ENCODE measurements around the gene ATP2B2.

Gene ATP2B2

DNA sequence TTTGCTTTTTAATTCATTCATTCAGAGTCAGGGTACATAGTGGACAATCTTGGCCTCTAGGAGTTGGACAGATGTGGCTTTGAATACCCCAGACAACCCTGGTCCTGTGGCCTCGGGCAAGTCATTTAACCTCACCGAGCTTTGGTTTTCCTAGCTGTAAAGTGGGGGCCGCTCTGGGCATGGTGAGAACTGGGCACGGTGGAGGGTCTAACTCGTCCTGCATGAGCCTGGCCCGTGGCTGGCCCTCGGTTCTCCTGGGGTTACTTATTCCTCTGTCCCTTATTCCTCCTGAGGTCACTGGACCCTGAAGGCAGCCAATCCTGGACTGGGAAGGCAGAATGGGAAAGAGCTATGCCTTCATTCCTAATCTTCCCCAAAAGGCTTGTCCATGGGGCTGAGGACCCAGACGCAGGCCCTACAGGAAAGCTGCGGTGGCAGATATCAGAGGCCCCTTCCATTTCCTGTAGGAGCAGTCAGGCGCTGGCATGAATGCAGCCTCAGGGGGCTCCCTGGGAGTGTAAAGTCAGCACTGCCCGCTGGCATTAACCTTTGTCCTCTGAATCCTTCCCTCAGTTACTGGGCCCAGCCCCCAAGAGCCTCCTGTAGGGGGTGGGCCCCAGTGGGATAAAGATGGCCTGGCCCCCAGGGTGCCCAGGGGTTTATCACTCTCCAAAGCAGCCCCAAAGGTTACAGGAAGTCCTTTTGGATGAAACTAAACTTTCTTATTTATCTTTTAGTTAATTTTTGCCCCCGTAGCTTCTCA, 166.6 kb downstream of the ATP2B2 start:
- DNase-seq, result no peak

DNA sequence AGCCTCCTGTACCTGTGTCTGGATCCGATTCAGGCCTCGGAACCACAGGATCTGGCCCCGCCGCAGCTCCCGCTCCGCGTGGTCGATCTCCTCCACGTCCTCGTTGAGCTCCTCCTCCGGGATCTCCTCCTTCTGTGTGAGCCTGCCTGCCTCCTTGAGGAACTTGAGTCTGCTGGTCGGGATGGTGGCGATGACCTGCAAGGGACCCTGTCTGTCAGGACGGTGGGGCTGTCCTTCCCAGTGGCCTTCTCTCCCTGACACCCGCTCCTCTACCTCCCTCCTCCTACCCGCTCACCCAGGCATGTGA, 167.3 kb downstream of the ATP2B2 start:
- DNase-seq, result no peak

DNA sequence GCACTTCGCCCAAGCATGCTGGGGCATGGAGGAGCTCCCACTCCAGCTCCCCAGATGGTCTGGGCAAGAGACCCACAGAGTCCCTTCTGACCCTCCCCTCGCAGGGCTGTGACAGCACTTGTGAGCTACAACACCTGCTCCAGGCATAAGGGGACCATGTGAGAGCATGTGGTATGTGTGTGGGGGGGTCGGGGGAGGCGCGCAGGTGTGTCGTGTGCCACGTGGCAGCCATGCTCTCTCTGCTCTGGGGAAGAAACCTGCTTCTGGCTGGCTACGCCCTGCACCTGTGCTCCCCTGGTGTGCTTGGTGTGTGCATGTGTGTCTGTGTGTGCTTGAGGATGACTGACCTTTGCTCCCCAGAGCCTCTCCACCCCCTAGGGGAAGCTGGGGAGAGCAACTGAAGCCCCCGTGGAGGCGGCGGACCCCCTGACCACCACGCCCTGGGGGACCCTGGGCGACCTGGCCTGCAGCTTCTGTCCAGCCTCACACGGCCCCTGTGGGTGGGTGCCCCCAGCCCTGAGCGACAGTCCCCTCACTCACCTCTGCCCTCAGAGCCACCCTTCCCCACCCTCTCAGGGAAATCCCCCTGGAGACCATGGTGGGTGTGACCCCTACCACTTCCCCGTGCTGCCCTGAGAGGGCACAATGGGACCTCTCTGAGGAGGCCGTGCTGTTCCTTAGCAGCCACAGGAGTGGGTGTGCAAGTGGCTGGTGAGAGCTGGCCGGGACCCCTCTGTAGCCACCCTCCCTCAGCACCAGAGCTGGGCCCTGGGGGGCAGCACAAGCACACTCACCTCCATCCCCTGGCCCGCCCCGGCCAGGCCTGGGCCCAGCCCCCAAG, 167.8 kb downstream of the ATP2B2 start:
- no peak for DNase-seq

DNA sequence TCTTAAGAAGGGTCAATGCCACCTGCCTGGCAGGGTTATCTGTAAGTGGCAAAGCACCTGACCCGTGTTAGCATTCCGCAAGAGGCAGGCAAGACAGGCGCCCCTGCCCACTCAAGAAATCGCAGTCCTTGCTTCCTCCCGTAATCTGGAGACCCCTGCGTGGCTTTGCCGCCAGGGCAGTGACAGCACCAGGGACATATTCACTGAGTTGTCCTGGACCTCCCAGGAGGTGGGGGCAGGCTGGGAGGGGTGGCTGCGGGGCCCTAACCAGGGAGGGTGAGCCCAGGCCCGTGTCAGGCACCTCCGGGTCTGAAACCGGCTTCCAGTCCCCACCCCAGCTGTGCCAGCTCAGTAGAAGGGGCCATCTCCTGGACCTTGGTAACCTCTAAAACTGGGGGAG, 168.6 kb downstream of the ATP2B2 start:
- DNase-seq, result no peak

DNA sequence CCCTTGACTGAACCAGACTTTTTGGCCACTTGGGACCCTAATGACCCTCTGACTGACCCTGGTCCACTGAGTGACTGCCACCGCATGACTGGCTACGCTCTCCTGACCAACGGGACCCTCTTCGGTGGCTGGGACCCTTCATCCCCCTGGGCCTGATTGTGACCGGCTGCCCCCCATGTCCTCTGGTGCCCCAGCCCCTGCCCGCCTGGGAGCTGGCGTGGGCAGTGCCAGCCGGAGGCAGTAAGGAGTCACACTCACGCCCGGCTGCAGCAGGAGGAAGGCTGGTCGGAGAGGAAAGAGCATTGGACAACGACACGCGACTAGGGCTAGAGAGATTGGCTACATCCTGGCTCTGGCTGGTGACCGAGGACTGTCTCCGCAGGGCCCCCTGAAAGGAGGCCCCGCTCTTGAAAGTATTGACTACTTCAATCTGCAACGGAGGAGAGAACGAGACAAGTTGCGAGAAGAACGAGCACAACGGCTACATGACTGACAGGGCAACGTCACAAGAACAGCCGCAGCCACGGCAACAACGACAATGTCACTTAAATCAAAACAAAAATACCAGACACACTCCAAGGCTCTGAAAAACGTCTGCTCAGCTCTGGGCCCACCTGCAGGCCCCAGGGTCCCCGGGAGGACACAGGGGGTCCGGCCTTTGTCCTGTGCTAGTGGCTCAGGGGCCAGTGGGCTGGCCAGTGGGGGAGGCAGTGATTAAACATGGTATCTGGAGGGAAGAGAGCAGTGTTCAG, 169.3 kb downstream of the ATP2B2 start:
- DNase-seq, result no peak

DNA sequence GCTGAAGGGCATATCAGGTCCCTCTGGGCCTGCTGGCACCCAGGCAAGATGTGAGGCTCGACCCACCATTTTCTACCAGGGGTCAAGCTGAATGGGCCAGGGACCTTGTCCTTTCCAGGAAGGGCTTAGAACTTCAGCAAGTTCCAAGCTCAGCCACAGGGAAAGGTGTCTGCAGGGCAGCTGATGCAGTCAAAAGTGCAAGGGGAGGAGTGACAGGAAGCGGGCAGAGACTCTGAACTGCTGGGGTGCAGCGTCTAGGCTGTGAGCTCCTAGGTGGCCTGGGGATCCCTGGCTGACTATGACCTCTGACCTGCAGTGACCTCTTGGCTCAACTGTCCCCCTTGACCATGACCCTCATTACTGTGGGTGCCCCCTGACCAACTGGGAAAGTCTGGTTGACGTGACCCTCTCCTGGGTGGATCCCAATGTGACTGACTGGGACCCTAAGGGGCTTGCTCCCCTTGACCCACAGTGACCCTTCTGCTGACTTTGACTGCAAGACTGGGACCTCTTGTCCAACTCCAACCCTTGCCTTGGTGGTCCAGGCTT, 170.1 kb downstream of the ATP2B2 start:
- no peak for DNase-seq

DNA sequence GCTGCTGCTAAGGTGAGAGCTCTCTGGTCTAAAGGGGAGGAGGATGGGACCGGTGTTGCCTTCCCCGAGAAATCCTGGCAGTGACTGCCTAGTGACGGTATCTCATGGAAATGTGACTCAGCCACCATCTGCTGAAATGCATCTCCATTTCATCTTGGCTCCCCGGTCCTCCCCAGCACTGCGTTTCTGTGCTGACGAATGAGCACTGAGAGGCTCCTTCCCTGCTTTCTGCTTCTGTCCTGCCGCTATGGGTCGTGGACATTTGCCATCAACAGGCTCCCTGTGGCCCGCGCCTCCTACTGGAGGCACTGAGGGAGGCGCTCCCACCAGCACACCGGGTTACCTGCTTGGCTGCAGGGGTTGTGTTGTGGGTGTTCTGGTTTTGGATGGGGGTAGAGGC, 170.9 kb downstream of the ATP2B2 start:
- no peak for DNase-seq

DNA sequence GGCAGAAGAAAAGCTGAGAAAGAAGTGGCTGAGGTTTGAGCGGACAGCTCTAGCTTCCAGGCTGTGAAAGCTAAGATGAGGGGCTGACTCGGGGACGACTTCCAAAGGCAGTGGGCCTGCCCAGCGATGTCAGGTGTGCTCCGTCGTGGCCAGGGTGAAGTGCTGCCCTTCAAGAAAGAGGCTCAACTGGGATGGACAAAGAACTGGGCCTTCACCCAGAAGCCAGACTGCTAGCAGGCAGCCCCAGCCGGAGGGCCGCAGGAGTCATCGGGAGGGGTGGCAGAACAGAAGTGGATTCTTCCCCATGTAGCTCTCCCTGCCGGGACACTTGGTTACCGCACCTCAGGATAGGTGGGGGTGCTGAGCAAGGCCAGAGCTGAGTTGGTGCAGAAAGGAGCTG, 171.3 kb downstream of the ATP2B2 start:
- DNase-seq, result no peak

DNA sequence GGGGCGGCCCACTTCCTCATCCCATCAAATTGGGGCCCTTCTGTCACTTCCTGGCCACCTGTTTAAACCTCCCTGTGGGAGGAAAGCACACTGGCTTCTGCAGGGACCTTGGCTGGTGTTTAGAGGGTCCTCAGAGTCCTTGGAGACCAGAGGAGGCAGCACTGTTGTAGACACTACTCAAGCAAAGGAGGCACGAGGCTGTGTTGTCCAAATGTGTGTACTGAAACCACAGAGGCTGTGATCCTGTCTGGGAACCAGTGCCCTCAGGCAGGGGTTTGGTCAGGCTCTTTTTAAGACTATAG, 172.1 kb downstream of the ATP2B2 start:
- DNase-seq, result no peak

DNA sequence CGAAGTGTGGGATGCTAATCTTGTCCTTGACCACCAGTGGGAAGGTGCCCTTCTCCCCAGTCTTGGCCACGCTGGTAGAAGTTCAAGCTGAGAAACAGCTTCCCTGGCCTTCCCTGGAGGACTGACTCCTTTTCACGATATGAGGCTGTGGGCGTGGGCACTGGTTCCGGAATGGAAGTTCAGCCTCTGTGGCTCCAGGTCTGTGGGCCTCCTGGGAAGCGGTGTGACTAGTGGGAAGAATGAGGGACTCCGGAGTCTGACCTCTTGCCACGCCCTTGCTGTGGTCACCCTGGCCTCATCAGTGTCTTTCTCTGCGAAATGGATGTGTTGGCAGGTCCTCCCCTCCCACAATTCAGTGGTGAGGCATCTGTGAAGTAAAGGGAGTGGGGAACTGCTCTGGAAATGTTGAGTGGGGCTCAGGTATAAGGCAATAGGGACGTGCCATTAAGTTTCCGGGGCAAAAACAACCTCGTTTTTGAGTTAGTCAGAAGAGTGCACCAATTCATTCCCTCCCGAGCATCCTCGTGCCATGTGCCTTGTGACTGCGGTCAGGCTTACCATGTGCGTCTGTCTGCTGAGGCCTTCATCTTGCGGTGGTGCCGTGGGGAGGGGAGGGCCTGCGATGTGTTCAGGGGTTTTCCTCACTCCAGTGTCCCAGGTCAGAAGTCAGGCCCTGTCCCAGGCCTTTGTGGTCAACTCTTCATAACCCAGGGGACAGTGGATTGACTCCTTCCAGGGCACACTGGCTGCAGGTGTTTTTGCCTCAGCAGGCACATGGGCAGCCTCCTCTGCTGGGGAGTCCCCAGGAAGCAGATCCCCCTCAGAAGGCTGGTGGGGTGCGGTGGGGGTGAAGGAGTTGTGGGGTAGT, 172.7 kb downstream of the ATP2B2 start:
- no peak for DNase-seq

DNA sequence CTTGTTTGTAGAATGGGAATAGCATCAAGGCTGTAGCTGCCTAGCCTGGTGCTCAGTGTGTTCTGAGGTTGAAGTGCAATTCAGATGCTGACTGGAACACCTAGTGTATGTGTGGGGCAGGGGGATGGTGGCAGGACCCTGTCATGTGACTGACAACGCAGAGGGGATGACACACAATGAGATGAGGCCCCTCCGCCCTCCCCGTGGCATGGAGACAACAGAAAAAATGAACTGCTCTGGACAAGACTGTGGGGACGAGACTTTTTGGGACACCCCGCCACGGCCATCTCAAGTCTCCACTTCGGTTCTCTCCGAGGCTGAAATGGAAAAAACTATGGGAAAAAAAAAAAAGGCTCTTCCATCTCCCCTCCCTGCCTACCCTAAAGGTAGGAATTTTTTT, 174.1 kb downstream of the ATP2B2 start:
- no peak for DNase-seq

DNA sequence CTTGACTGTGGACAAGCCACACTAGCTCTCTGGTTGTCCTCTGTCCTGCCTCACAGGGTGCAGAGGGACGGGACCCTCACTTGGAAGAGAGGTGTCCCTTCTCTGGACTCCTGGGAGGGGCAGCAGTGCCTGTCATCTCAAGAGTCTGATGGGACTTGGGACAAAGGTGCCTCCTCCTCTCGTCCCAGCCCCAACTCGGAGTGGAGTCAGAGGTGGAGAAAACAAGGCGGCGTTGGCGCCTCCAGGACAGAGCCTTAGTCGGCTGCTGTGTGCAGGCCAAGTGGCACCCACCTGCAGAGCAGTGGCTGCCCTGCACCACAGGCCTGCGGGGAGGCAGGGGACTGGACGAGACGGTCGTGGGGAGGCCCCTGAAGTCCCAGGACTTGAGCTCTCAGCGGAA, 175.1 kb downstream of the ATP2B2 start:
- no peak for DNase-seq

DNA sequence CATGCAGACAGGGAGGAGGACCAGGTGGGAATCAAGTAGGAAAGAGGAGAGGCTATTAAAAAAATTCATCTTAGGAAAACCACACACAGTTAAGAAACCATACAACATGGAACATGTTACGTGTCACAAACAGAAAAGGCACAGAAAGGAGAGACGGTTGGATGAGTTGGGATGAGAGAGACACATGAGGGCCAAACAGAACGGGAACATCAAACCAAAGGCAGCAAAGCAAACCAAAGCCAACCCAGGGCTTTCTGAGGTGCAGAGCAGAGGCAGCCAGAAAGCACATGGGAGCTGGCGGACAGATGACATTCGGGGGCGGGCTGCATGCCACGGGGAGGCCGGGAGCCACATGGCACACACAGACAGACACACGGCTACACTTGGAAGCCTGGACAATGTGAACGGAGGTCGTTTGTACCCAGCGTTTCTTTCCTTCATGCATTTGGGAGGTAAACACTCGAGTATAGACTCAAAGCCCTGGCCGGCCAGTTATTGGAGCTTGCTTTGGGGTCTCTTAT, 175.8 kb downstream of the ATP2B2 start:
- DNase-seq, result no peak

DNA sequence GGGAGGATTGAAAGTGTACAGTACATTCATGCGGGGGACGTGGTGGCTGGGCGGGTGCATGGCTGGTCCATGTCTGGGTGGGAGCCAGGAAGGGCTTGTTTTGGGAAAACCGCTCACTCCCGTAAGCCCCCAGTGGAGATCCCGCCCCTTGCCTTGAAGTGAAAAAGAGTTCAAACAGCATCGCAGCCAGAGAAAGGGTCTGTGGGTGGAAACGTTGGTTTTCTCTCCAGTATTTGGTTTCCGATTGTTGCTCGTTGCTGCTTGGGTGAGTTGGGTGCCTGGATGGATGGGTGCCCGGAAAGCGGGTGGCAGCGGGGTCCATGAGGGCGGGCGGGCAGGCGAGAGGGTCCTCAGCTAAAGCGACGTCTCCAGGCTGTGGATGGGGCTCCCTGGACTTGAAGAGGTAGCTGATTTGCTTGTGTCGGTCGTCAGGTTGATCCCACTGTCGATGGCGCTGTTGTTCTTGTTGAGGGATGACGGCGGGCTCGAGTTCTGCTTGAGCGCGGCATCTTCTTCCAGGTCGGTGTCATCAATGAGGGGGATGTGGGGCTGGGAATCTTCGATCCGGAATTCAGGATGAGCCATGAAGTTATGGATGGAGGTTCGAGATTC, 176.8 kb downstream of the ATP2B2 start:
- DNase-seq, result no peak

DNA sequence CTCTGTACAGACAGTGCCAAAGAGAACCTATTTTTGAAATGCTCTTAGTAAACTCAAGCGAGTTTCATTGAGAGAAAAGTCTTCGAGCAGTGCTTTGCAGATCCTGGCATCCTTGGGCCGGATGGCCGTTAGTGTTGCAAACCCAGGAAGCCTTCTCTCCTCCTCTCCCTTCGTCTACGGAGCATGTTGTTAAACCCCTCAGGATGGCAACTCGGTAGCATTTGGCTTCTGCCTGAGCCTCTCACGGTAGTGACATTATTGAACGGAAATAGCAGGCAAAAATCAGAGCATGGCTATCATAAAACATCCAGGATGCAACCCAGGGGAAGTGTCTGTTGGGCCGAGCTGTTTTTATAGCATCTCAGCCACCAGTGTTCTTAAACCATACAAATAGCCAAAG, 177.8 kb downstream of the ATP2B2 start:
- no peak for DNase-seq

DNA sequence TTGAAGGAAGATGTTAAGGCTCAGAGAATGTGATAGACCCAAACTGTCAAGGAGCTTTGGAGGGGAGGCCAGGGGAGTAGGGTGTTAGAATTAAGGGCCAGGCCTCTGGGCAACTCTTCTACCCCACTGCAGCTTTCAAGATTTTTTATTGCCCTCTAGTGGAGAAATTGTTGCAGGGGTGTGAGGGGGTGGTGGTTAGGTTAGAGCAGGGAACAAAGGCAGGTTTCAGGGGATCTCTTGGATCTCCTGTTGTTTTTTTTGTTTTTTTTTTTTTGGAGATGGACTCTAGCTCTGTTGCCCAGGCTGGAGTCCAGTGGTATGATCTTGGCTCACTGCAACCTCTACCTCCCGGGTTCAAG, 183.1 kb downstream of the ATP2B2 start:
- DNase-seq, result no peak

DNA sequence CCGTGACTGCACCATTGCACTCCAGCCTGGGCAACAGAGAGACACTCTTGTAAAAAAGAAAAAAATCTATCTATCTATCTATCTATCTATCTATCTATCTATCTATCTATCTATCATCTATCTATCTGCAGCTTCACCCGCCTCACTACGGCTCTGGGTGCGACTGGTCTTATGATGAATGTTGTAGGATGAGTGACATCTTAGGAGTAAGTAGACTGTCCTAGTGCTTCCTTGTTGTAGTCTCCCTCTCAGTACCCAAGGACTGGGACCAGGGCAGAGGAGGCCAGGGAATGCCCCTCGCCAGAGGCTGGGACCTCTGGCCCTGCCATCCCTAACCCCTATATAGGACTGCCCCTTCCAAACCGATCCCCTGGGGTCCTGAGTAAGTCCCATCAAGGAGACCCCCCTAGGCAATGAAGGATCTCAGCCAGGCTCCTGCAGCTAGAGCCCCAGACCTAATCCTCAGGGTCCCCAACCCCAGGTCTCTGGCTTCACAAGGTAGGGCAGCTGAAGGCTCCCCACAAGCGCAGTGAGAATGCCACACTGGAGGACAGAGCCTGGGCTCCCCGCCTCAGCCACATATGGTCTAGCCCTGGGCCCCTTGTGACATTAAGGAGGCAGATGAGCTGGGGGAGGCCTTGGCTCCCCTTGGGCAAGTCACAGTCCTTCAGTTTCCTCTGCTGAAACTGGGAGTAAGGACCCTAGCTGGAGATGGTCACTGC, 183.6 kb downstream of the ATP2B2 start:
- DNase-seq, result no peak

DNA sequence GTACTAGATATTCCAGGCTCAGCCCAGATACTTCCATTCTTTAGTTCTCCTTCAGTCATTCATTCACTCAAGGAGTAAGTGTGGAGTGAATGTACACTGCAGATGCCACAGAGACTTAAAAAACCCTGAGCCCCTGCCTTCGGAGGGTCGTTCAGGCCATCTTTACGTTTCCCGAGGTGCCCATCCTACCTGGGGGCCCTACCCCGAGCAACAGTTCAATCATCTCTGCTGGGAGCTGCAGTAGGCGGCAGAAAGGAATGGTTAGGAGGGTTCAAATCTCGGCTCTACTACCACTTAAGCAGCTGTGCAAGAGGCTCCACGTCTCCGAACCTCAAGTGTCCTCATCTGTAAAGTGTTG, 185.1 kb downstream of the ATP2B2 start:
- DNase-seq, result no peak

DNA sequence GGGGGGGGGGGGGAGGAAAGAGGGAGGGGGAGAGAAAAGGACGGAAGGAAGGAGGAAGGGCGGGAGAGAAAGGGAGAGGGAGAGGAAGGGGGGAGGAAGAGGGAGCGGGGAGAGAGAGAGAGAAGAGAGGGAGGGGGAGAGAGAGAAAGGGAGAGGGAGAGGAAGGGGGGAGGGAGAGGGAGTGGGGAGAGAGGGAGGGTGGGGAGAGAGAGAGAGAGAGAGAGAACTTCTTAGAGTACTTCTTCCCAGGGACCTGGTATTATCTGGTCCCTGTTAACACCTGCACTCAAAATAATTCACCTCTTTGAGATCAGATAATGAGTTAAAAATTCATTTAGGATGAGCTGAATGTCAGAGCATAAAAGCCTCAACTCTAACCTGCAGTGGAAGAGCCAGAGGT, 185.6 kb downstream of the ATP2B2 start:
- DNase-seq, result no peak

DNA sequence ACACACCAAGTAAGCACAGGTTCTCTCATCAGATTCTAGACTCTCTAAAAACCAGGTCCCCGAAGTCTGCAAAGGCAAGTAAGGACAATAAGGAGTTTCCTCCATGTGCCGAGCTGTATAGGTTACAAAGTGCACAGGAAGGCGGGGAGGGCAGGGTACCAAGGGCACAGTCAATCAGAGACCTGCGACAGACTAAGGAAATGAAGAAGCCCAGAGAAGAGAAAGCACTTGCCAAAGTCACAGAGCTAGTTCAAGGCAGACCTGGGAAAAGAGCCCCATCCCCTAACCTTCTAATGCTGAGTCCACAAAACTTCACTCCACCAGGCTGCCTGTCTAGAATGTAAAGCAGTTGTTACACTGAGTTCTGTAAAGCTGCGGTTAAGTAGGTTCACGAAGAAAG, 186.1 kb downstream of the ATP2B2 start:
- no peak for DNase-seq

DNA sequence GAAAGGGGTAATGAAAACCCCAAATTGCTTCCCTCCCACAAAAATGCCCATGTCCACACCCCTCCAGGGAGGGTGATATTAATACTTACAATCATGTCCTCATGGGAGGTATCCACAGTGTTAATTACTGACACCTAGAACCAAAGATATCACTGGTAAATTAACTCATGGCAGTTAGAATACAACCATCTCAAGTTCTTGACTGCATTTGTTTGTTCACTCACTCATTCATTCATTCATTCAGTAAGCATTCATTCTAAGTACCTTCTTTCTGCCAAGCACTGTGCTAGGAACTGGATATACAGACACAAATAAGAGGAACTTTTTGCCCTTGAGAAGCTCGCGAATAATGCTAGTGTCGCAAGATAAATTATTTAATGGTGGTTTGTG, 187.4 kb downstream of the ATP2B2 start:
- DNase-seq, result no peak

Data from NCI-H1436 treated with DMSO at 0.1 percent for 48 hours (cell line).